Small intestine (tissue), 7 donors: ENCODE measurements around the gene SLC7A8. TPM values are rescaled to one million over a fixed set of nuclear protein-coding genes. Genes with fewer than 3 reads are reported as not detected.
A peak's percentile ranks its signal among the peaks of the same experiment; 100 is the strongest.

Experiments used
- DNase-seq, 2 donors: peaks; one replicate each; pipeline versions ENCODE4 v3.0.0 to v3.0.0-alpha.2; 2013
- FAIRE-seq: peaks from 2 replicates; lab custom pipeline; 2012; peaks lifted over from hg19 to GRCh38; lab: Jason Lieb, UNC
- H3K27ac ChIP-seq, 3 donors: one replicate each; pipeline ENCODE4 v1.5.1; 2013; ENCODE audit warnings: low read length in 2 of 3, mild to moderate bottlenecking in 2 of 3, control low read depth in 1 of 3, inconsistent platforms in 1 of 3, low read depth in 1 of 3, moderate library complexity in 1 of 3
- H3K27me3 ChIP-seq, 3 donors: one replicate each; pipeline ENCODE4 v1.6.1; 2013; ENCODE audit warnings: low read length in 3 of 3, inconsistent platforms in 1 of 3; ENCODE audit not compliant: control insufficient read depth in 3 of 3, insufficient read depth in 3 of 3
- H3K36me3 ChIP-seq, 3 donors: one replicate each; pipeline ENCODE4 v1.6.1; 2013; ENCODE audit warnings: low read length in 3 of 3, inconsistent platforms in 1 of 3, low read depth in 1 of 3, mild to moderate bottlenecking in 1 of 3, moderate library complexity in 1 of 3; ENCODE audit not compliant: control insufficient read depth in 3 of 3, insufficient read depth in 2 of 3
- H3K4me1 ChIP-seq, 3 donors: one replicate each; pipeline ENCODE4 v1.6.1; 2013; ENCODE audit warnings: low read length in 2 of 3, inconsistent platforms in 1 of 3, low read depth in 1 of 3, mild to moderate bottlenecking in 1 of 3, moderate library complexity in 1 of 3; ENCODE audit not compliant: control insufficient read depth in 3 of 3, insufficient read depth in 2 of 3
- H3K4me3 ChIP-seq, 3 donors: one replicate each; pipeline ENCODE4 v1.5.1; 2013; ENCODE audit warnings: low read length in 3 of 3, control low read depth in 1 of 3, inconsistent platforms in 1 of 3, low read depth in 1 of 3, mild to moderate bottlenecking in 1 of 3, moderate library complexity in 1 of 3
- H3K9me3 ChIP-seq, 2 donors: one replicate each; pipeline ENCODE4 v1.6.1; 2013; ENCODE audit warnings: low read depth in 1 of 2, low read length in 1 of 2; ENCODE audit not compliant: control insufficient read depth in 2 of 2, insufficient read depth in 1 of 2
- WGBS, 3 donors: extraction: QIAGEN DNeasy Blood & Tissue Kit; methylation state at CpG; one replicate each; pipeline ENCODE4 v1.1.7; 2013; 5-methylcytosine and 5-hydroxymethylcytosine counted together
- polyA plus RNA-seq, 4 donors: library from polyadenylated mRNA; stranded (reverse) in 3 of 4; unstranded in 1 of 4; fragments of 200-250 nt in 3 of 4; fragments of 120-200 nt in 1 of 4; gene quantifications; one replicate each; pipeline versions ENCODE4 v1.2.1 to v1.2.3, GENCODE V29; 2013
- donor health status: healthy with polysubstance abuse.
- donor health status: control.
- donor health status: control.
- donor health status: Bipolar disorder and iron deficiency.
- donor health status: healthy.

Gene SLC7A8
- polyA plus RNA-seq, 4 donors = 11.3 to 69.2 (median 39.9) TPM

DNA sequence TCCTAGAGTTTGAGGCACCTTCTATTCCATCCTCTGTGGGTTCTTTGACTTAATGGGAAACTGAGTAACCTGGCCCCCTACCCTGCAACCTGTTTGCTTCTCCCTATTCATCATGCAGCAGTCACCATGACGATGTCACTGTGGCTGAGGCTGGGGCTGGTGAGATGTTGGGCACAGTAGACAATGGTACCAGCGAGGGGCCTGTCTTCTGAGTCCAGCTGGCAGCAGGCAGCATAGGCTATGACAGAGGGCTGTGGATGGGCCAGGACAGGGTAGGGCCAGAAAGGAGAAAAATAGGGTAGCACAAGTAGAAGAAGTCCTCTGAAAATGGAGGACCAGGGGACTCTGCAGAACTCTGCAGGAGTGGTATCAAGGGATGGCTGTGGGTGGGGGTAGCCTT is 80.7 kb downstream of the SLC7A8 start:
- DNase-seq = no peak
- H3K4me1 ChIP-seq = no peaks in the 10 kb centered on the region
- H3K9me3 ChIP-seq = no peaks in the 10 kb centered on the region
- H3K4me3 ChIP-seq = no peak overlapping the region
- peaks cover 0 to 11% (median 0%) of the 10 kb centered on the region in 3 donors for H3K27me3 ChIP-seq
- no peak overlapping the region for H3K27ac ChIP-seq
- 89 to 95% (median 92%) methylated on average over 2 of the region's 2 CpGs for WGBS, 3 donors
- peaks cover 2 to 10% (median 3%) of the 10 kb centered on the region in 3 donors for H3K36me3 ChIP-seq
- no peak for FAIRE-seq

DNA sequence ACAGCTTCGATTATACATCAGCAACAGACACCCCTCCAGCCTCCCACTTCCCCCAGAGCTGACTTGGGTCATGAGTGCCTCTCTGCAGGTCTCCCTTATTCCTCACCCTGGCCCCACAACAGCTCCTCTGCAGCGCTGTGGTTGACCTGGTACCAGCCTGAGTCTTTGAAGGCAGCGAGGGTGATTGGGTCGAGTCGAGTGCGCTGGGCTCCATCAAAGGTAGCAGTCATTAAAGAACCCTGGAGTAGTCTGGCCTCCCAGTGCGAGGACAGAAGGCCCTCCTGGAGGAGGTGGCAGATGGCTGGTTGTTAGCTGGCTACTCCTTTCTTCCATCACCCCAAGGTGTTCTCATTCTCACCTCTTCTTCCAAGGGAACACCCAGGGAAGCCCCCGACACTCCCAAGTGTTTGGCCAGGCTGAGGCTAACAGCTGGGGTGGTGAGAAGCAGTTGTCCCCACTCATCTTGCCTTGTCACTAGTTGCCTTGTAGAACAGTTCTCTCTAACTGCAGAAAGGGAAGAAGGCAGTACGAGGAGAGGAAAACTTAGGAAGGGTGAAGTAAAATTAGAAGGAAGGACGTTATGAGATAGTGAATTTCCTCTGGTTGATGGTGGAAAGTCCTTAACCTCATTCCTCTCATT is 81.4 kb downstream of the SLC7A8 start:
- H3K9me3 ChIP-seq = no peaks in the 10 kb centered on the region
- H3K36me3 ChIP-seq = peaks cover 3 to 13% (median 5%) of the 10 kb centered on the region in 3 donors
- no peak overlapping the region for H3K27ac ChIP-seq
- no peak for FAIRE-seq
- DNase-seq = no peak
- peaks cover 0 to under 1% (median under 1%) of the 10 kb centered on the region in 3 donors for H3K4me1 ChIP-seq
- H3K27me3 ChIP-seq = peaks cover 0 to 11% (median 0%) of the 10 kb centered on the region in 3 donors
- WGBS, 3 donors = 77 to 82% (median 80%) methylated on average over 10 of the region's 10 CpGs
- H3K4me3 ChIP-seq = no peak overlapping the region

DNA sequence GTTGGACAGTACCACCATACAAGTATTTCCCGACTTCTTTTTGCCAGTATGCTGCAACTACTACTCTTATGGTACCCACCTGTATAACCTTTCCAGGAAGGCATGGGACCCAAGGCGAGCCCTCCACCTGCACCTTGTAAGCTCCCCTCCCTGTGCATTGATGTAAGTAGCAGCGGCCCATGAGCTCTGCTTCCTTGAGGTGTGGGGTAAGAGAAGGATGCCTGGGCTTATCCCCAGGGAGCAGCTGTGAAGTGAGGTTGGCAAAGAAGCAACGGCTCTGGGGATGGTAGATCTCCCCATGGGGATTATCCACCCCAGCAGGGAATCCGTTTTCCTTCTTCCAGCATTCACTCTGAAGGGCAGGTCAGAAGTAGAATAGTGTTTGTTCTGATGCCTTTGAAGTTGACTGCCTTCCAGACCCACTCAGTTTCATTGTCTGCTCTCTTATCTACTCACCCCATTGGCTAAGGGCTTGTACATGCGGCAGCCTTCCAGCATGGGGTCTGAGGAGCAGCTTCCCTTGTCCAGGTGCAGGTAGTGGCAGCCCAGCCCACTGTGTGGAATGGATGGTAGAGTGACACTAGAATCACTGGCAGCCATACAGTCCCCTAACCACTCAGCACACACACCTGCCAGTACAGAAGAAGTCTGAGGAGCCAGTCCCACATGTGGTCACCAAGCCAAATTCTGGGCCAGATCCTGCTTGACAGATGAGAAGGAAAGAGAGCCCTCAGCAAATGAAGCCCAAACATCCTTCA is 82.1 kb downstream of the SLC7A8 start:
- WGBS, 3 donors = 79 to 89% (median 84%) methylated on average over 6 of the region's 6 CpGs
- peaks cover 3 to 16% (median 5%) of the 10 kb centered on the region in 3 donors for H3K36me3 ChIP-seq
- peaks cover 0 to 11% (median 0%) of the 10 kb centered on the region in 3 donors for H3K27me3 ChIP-seq
- H3K4me3 ChIP-seq = no peak overlapping the region
- no peak for FAIRE-seq
- no peak overlapping the region for H3K27ac ChIP-seq
- DNase-seq = no peak
- peaks cover 0 to 8% (median 7%) of the 10 kb centered on the region in 3 donors for H3K4me1 ChIP-seq
- no peaks in the 10 kb centered on the region for H3K9me3 ChIP-seq

DNA sequence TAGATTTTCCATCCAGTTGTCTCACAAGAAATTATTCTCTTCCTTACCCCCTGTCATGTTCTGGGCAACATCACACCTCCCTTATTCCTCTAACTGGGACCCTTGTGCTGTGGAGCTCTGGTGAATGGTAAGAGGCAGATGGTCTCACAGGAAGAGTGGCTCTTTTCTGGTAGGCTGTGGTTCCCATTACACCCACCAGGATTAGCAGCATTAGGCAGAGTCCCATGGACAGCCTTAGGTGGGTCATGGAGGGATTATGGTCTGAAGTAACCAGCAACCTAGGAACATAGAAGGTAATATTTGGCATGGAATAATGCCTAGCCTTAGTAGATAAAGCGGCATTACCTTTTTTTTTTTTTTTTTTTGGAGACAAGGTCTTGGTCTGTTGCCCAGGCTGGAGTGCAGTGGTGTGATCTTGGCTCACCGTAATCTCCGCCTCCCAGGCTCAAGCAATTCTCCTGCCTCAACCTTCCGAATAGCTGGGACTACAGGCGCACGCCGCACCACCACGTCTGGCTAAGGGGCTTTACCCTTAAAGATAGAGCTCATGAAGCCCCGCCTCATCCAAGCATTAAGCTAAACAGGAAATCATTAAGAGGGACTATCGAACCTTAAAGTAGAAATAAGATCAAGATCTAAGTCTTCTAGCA is 84.1 kb downstream of the SLC7A8 start:
- no peak for FAIRE-seq
- 58 to 87% (median 61%) methylated on average over 10 of the region's 10 CpGs for WGBS, 3 donors

DNA sequence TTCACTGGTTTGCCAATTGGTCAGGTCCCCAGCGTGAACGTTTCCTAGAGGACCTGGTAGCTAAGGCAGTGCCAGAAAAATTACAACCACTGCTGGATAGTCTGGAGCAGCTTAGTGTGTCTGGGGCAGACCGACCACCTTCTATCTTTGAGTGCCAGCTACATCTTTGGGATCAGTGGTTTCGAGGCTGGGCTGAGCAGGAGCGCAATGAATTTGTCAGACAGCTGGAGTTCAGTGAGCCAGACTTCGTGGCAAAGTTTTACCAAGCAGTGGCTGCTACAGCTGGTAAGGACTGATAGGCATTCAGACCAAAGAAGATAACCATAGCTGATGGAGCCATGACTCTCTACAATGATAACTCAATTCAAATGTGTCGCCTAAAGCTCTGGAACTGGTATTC is 85.7 kb downstream of the SLC7A8 start:
- 86 to 92% (median 89%) methylated on average over 7 of the region's 7 CpGs for WGBS, 3 donors
- H3K9me3 ChIP-seq = no peaks in the 10 kb centered on the region
- no peak for FAIRE-seq
- H3K27ac ChIP-seq = no peak overlapping the region
- no peaks in the 10 kb centered on the region for H3K27me3 ChIP-seq
- peaks cover 3 to 16% (median 5%) of the 10 kb centered on the region in 3 donors for H3K36me3 ChIP-seq
- DNase-seq = no peak
- H3K4me1 ChIP-seq = peaks cover 0 to 20% (median 18%) of the 10 kb centered on the region in 3 donors
- no peak overlapping the region for H3K4me3 ChIP-seq

More for the DNA sequence above, 84.1 kb downstream of the SLC7A8 start:
- no peak overlapping the region for H3K27ac ChIP-seq
- peaks cover 0 to 7% (median 0%) of the 10 kb centered on the region in 3 donors for H3K27me3 ChIP-seq
- H3K9me3 ChIP-seq = no peaks in the 10 kb centered on the region
- H3K4me1 ChIP-seq = peaks cover 0 to 8% (median 8%) of the 10 kb centered on the region in 3 donors
- peaks cover 3 to 16% (median 5%) of the 10 kb centered on the region in 3 donors for H3K36me3 ChIP-seq
- H3K4me3 ChIP-seq = no peak overlapping the region
- DNase-seq = no peak

DNA sequence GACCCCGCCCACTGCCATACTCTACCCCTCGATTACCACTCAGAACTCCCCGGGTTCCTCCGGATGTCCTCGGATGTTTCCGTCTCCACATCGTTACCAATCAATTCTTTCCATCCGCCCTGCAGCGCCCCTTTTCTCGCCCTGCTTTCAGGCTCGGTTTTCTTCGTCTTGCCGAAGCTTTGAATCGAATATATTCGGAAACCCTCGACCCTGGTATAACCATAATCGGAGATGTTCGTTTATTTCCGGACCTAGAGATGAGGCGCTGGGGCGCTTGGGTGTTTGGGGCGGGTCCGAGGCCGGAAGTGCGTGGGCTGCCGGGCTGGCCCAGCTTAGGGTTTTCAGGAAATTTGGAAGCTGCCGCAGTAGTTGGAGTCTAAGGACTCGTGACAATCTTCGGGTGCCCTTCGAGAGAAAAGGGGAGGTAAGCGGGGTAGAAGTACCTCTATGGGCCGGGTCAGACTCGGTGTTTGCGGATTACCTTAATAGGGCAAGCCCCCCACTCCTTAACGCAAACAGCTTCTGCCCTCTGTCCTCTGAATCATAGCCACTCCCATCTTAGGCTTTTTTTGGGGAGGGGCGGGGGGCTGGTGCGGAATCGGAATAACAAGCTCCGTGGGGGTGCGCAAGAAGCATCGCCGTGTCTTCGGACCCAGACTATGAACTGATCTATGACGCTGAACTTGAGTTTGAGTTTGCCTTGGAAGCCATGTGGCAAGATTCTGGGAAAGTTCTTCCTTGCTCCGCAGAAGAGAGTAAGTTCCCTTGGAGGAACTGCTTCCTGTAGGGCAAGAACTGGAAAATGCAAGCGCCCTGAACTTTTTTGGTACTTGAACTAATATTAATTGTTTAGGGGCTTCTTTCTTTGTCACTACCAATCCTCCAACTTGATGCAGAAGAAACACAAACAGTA is 88.0 kb downstream of the SLC7A8 start, which contains the start of gene C14orf119:
TSS of gene C14orf119 (plus strand) at position 310 of the 913 bp plus-strand sequence. CDS start 2,154 bp downstream, outside the sequence.
- H3K9me3 ChIP-seq = no peaks in the 10 kb centered on the region
- DNase-seq (peak; percentile 100), FAIRE-seq (peak; percentile 97)
- peaks cover 6 to 27% (median 9%) of the 10 kb centered on the region in 3 donors for H3K36me3 ChIP-seq
- H3K4me3 ChIP-seq = peak within 1 kb of the TSS; percentile 48 to 81 (median 75)
- H3K27ac ChIP-seq = peak within 1 kb of the TSS; percentile 96 to 100 (median 98)
- 0% methylated on average over 46 of the region's 46 CpGs for WGBS, 3 donors
- peaks cover 0 to 23% (median 18%) of the 10 kb centered on the region in 3 donors for H3K4me1 ChIP-seq
- no peaks in the 10 kb centered on the region for H3K27me3 ChIP-seq

DNA sequence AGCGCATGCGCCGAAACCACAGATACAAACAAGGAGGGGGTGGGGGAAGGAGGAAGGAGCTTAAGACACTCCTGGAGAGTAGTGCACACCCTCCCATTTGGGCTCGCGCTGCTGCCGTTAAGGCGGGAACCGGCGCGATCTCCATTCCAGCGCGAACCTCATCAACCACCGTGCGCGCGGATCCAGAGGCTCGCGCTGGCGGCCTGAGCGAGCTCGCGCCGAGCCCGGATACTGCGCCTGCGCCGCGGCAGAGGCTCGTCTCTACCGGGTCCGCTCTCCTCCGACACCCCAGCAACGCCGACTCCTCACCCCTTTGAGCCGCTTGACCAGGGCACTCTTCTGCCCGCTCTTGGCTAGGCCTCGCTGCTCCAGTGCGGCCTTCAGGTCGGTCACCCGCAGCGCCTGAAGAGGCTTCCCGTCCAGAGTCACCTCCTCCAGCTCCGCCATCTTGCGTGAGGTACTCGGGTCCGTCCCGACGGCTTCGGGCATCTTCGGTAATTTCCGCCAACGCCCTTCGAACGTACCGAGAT is 88.7 kb downstream of the SLC7A8 start, which contains the start of gene ACIN1:
TSS of gene ACIN1 (minus strand) at position 471 of the 530 bp plus-strand sequence. CDS start at position 447, 24 bp downstream.
- Histone ChIP-seq H3K27me3 (no peaks in the 10 kb centered on the region), H3K4me1 (peaks cover 0 to 23% (median 18%) of the 10 kb centered on the region in 3 donors), H3K4me3 (peak within 1 kb of the TSS; percentile 48 to 81 (median 75)), H3K9me3 (no peaks in the 10 kb centered on the region), H3K36me3 (peaks cover 9 to 32% (median 13%) of the 10 kb centered on the region in 3 donors), H3K27ac (peak within 1 kb of the TSS; percentile 96 to 100 (median 98))
- FAIRE-seq (no peak), DNase-seq (peak in 1 of 2 donors; percentile 78)
- 0% methylated on average over 50 to 55 of the region's 55 CpGs for WGBS, 3 donors
